HG03064 (cell line): ENCODE results near the gene CRABP1.

Source experiments
- ATAC-seq: cut with Tn5 transposase; IDR thresholded peaks from one replicate; pipeline ENCODE4 v1.9.1; 2021; ENCODE audit warnings: low read depth; ENCODE audit not compliant: unreplicated experiment

CRABP1 gene

GRCh38 chr15:78316283-78317083 lies 23.7 kb upstream of the CRABP1 start:
- ATAC-seq = no peak

GRCh38 chr15:78317145-78317836 lies 22.9 kb upstream of the CRABP1 start:
- ATAC-seq = no peak

- no peak for ATAC-seq
Measured at GRCh38 chr15:78319588-78319987, 20.6 kb upstream of the CRABP1 start.

GRCh38 chr15:78320183-78320582 lies 20.0 kb upstream of the CRABP1 start:
- no peak for ATAC-seq

GRCh38 chr15:78321041-78321570 lies 19.0 kb upstream of the CRABP1 start:
- no peak for ATAC-seq

GRCh38 chr15:78321786-78322185 lies 18.4 kb upstream of the CRABP1 start:
- no peak for ATAC-seq

GRCh38 chr15:78322243-78322642 lies 17.9 kb upstream of the CRABP1 start:
- ATAC-seq = no peak

- no peak for ATAC-seq
Measured at GRCh38 chr15:78322724-78323521, 17.2 kb upstream of the CRABP1 start.

- no peak for ATAC-seq
Measured at GRCh38 chr15:78323693-78324092, 16.5 kb upstream of the CRABP1 start.

- no peak for ATAC-seq
Measured at GRCh38 chr15:78324144-78324543, 16.0 kb upstream of the CRABP1 start.

- no peak for ATAC-seq
Measured at GRCh38 chr15:78325092-78325843, 14.9 kb upstream of the CRABP1 start.

GRCh38 chr15:78327466-78327865 lies 12.7 kb upstream of the CRABP1 start:
- ATAC-seq = no peak

- ATAC-seq = no peak
Measured at GRCh38 chr15:78329625-78330024, 10.5 kb upstream of the CRABP1 start.

GRCh38 chr15:78334845-78335244 lies 5.3 kb upstream of the CRABP1 start:
- ATAC-seq = no peak

GRCh38 chr15:78335985-78336384 lies 4.2 kb upstream of the CRABP1 start:
- ATAC-seq = no peak

- ATAC-seq = no peak
Measured at GRCh38 chr15:78338781-78339180, 1.4 kb upstream of the CRABP1 start.

- no peak for ATAC-seq
Measured at GRCh38 chr15:78339559-78339958, 594 bp upstream of the CRABP1 start.

GRCh38 chr15:78341057-78341987 lies 1.2 kb downstream of the CRABP1 start:
- no peak for ATAC-seq

GRCh38 chr15:78342021-78342420 lies 1.9 kb downstream of the CRABP1 start:
- ATAC-seq = no peak
